Karpas-422 (cell line): ENCODE results near the gene KHNYN. TPM values are rescaled to one million over a fixed set of nuclear protein-coding genes. Genes with fewer than 3 reads are reported as not detected.

Experiments used
- DNase-seq: peaks from one replicate; pipeline ENCODE4 v3.0.0-alpha.2; 2015
- H2AFZ ChIP-seq: fragments of 200-600 bp; sonication (generic); 2 replicates; pipeline ENCODE4 v1.6.1; 2014; ENCODE audit warnings: antibody characterized with exemption, low read length, mixed read lengths
- H3K27ac ChIP-seq: fragments of 200-600 bp; sonication (generic); 2 replicates; pipeline ENCODE4 v1.5.1; 2014; ENCODE audit warnings: mild to moderate bottlenecking, low read length, moderate library complexity
- H3K27me3 ChIP-seq: fragments of 200-600 bp; sonication (generic); 2 replicates; pipeline ENCODE4 v1.6.1; 2014; ENCODE audit warnings: low read length, mixed read lengths
- H3K36me3 ChIP-seq: fragments of 200-600 bp; sonication (generic); 2 replicates; pipeline ENCODE4 v1.6.1; 2014; ENCODE audit warnings: low read length, mixed read lengths; ENCODE audit not compliant: insufficient read depth
- H3K4me1 ChIP-seq: fragments of 200-600 bp; sonication (generic); 2 replicates; pipeline ENCODE4 v1.6.1; 2014; ENCODE audit warnings: mild to moderate bottlenecking, low read length, mixed read lengths
- H3K4me2 ChIP-seq: fragments of 200-600 bp; sonication (generic); 2 replicates; pipeline ENCODE4 v1.6.1; 2014; ENCODE audit warnings: low read length, low read depth, mild to moderate bottlenecking; ENCODE audit not compliant: poor library complexity, severe bottlenecking
- H3K4me3 ChIP-seq: fragments of 200-600 bp; sonication (generic); 2 replicates; pipeline ENCODE4 v1.5.1; 2014; ENCODE audit warnings: mild to moderate bottlenecking, antibody characterized with exemption, low read length, mixed read lengths
- H3K79me2 ChIP-seq: fragments of 200-600 bp; sonication (generic); 2 replicates; pipeline ENCODE4 v1.6.1; 2014; ENCODE audit warnings: mild to moderate bottlenecking, low read length, mixed read lengths
- H3K9ac ChIP-seq: fragments of 200-600 bp; sonication (generic); 2 replicates; pipeline ENCODE4 v1.6.0; 2014; ENCODE audit warnings: low read length
- H3K9me2 ChIP-seq: fragments of 200-600 bp; sonication (generic), shearing (Covaris generic); replicated peaks from 2 replicates; pipeline ENCODE4 v1.6.0; 2014; ENCODE audit warnings: mild to moderate bottlenecking, low read length, moderate library complexity; ENCODE audit not compliant: insufficient read depth
- H3K9me3 ChIP-seq: fragments of 300-700, 200-600 bp; sonication (generic); 2 replicates; pipeline ENCODE4 v1.6.1; 2014; ENCODE audit warnings: low read length, mixed read lengths
- H4K20me1 ChIP-seq: fragments of 200-600 bp; sonication (generic); 2 replicates; pipeline ENCODE4 v1.6.1; 2014; ENCODE audit warnings: mild to moderate bottlenecking, antibody characterized with exemption, low read length, low read depth; ENCODE audit not compliant: insufficient read depth
- total RNA-seq: library from RNA; depleted of rRNA; stranded (reverse); fragments of >200 nt; shearing (Covaris generic); gene quantifications from 2 replicates; pipeline ENCODE4 v1.2.3, GENCODE V29; 2014; ENCODE audit warnings: low replicate concordance

The KHNYN gene
- total RNA-seq, 1 experiment from 2014 or later, result 50.8 TPM

GRCh38 chr14:24407608-24408325 is 22.0 kb upstream of the KHNYN start:
- Histone ChIP-seq H3K27ac (no peak overlapping the region), H3K36me3 (no peaks in the 10 kb centered on the region), H4K20me1 (no peaks in the 10 kb centered on the region), H3K79me2 (no peaks in the 10 kb centered on the region), H3K9me2 (no peaks in the 10 kb centered on the region), H3K9ac (no peak overlapping the region), H3K27me3 (no peaks in the 10 kb centered on the region), H3K4me1 (no peaks in the 10 kb centered on the region), H3K9me3 (no peaks in the 10 kb centered on the region), H3K4me3 (no peak overlapping the region), H3K4me2 (no peak overlapping the region), H2AFZ (no peak overlapping the region)
- no peak for DNase-seq

DNA sequence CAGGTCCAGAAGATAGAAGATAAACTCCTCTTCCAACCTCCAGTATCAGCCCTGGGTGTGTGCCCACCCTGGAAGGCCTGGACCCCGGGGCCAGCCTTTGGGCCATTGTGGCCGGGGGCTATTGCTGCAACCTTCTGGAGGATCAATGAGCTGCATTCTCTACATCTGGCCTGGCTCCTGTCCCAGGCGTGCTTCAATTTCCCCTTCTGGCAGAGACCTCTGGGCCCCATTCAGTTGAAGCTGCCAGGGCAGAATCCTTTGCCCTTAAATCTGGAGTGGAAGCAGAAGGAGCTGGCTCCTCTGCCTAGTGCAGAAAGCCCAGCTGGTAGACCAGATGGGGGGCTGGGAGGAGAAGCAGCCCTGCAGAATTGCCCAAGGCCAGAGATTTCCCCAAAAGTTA is 21.0 kb upstream of the KHNYN start:
- Histone ChIP-seq H4K20me1 (no peaks in the 10 kb centered on the region), H3K9me2 (no peaks in the 10 kb centered on the region), H3K27ac (no peak overlapping the region), H3K4me1 (no peaks in the 10 kb centered on the region), H3K79me2 (no peaks in the 10 kb centered on the region), H3K27me3 (no peaks in the 10 kb centered on the region), H2AFZ (no peak overlapping the region), H3K4me3 (no peak overlapping the region), H3K9ac (no peak overlapping the region), H3K4me2 (no peak overlapping the region), H3K36me3 (no peaks in the 10 kb centered on the region), H3K9me3 (no peaks in the 10 kb centered on the region)
- no peak for DNase-seq

- H3K36me3 ChIP-seq, result no peaks in the 10 kb centered on the region
- no peak overlapping the region for H3K4me2 ChIP-seq
- no peaks in the 10 kb centered on the region for H4K20me1 ChIP-seq
- no peaks in the 10 kb centered on the region for H3K9me3 ChIP-seq
- H3K27ac ChIP-seq, result no peak overlapping the region
- no peak overlapping the region for H2AFZ ChIP-seq
- H3K4me1 ChIP-seq, result no peaks in the 10 kb centered on the region
- no peaks in the 10 kb centered on the region for H3K27me3 ChIP-seq
- DNase-seq, result no peak
- no peaks in the 10 kb centered on the region for H3K79me2 ChIP-seq
- no peaks in the 10 kb centered on the region for H3K9me2 ChIP-seq
- H3K4me3 ChIP-seq, result no peak overlapping the region
- H3K9ac ChIP-seq, result no peak overlapping the region
These were observed 20.6 kb upstream of the KHNYN start for GRCh38 chr14:24409192-24409591.

DNA sequence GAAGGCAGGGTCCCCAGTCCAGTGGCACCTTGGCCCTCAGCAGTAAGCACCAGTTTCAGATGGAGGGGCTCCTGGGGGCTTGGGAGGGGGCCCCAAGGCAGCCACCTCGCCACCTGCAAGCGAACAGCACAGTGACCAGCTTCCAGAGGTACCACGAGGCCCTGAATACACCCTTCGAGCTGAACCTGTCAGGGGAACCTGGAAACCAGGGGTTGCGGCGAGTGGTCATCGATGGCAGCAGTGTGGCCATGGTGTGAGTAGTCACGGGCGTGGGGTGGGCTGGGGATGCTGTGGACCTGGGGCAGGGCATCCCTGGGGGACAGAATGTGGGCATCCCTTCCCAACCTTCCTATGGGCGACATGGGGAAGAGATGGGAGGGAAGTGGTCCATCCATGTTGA is 19.8 kb upstream of the KHNYN start:
- Histone ChIP-seq H3K36me3 (no peaks in the 10 kb centered on the region), H4K20me1 (no peaks in the 10 kb centered on the region), H3K4me2 (no peak overlapping the region), H3K9ac (no peak overlapping the region), H3K9me3 (no peaks in the 10 kb centered on the region), H3K9me2 (no peaks in the 10 kb centered on the region), H2AFZ (no peak overlapping the region), H3K4me1 (no peaks in the 10 kb centered on the region), H3K4me3 (no peak overlapping the region), H3K27me3 (no peaks in the 10 kb centered on the region), H3K79me2 (no peaks in the 10 kb centered on the region), H3K27ac (no peak overlapping the region)
- DNase-seq, result no peak

DNA sequence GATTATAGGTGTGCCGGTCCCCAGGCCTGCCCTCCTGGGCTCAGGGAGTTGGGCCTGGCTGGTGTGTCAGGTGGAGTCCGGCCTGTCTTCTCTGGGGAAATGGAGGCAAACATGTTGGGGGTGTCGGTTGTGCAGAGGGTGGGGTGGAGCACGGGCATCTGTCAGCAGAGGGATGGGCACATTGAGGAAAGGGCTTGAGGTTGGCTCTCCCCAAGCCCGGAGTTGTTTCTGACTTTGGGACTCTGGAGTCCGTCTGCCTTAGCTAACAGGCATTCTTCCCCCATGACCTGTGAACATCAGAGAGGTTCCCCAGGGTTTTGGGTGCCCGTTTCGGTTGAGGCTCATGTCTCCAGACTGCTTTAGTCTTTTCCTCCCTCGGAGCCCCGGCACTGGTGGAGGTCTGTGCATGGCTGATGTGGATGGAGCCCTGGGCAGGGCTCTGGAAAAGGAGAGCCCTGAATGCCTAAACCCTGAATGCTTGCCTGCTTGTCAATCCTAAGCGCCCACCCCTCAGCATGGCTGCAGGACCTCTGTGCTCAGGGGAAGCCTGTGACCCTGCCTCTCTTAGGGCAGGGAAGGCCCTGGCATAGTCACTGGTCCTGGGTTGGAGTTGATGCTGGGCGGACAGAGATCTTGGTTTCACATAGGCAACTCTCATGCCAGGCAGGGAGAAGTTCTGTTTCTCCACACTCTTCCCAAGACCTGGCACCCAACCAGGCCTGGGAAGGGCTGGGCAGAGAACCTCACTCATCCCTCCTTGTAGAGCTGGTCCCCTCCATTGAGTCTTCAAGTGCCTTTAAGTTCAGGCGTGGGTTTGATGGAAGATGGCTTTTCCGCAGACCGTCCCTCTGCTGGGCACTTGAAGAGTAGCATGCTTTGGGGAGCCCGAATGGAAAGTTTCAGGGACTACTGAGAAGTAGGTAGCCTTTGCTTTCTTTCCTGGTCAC is 18.0 kb upstream of the KHNYN start:
- peak; percentile 85 for DNase-seq

GRCh38 chr14:24414077-24414476 is 15.7 kb upstream of the KHNYN start:
- Histone ChIP-seq H3K27me3 (no peaks in the 10 kb centered on the region), H3K27ac (no peak overlapping the region), H3K36me3 (no peaks in the 10 kb centered on the region), H3K9me2 (no peaks in the 10 kb centered on the region), H3K4me2 (no peak overlapping the region), H4K20me1 (no peaks in the 10 kb centered on the region), H3K79me2 (no peaks in the 10 kb centered on the region), H3K9me3 (no peaks in the 10 kb centered on the region), H3K4me1 (no peaks in the 10 kb centered on the region), H2AFZ (no peak overlapping the region), H3K4me3 (no peak overlapping the region), H3K9ac (no peak overlapping the region)
- DNase-seq, result no peak

More for the DNA sequence above, 18.0 kb upstream of the KHNYN start:
- H3K9me2 ChIP-seq, result no peaks in the 10 kb centered on the region
- no peak overlapping the region for H2AFZ ChIP-seq
- no peak overlapping the region for H3K4me2 ChIP-seq
- no peak overlapping the region for H3K27ac ChIP-seq
- H3K9me3 ChIP-seq, result no peaks in the 10 kb centered on the region
- no peaks in the 10 kb centered on the region for H3K4me1 ChIP-seq
- no peak overlapping the region for H3K9ac ChIP-seq
- H3K27me3 ChIP-seq, result no peaks in the 10 kb centered on the region
- no peaks in the 10 kb centered on the region for H3K36me3 ChIP-seq
- H3K4me3 ChIP-seq, result no peak overlapping the region
- H3K79me2 ChIP-seq, result no peaks in the 10 kb centered on the region
- no peaks in the 10 kb centered on the region for H4K20me1 ChIP-seq

- no peaks in the 10 kb centered on the region for H3K9me2 ChIP-seq
- H3K27ac ChIP-seq, result no peak overlapping the region
- no peaks in the 10 kb centered on the region for H3K79me2 ChIP-seq
- H3K4me1 ChIP-seq, result no peaks in the 10 kb centered on the region
- H3K27me3 ChIP-seq, result no peaks in the 10 kb centered on the region
- no peak overlapping the region for H3K4me2 ChIP-seq
- H3K9me3 ChIP-seq, result no peaks in the 10 kb centered on the region
- H3K36me3 ChIP-seq, result no peaks in the 10 kb centered on the region
- no peak overlapping the region for H3K4me3 ChIP-seq
- H4K20me1 ChIP-seq, result no peaks in the 10 kb centered on the region
- H3K9ac ChIP-seq, result no peak overlapping the region
- no peak for DNase-seq
- H2AFZ ChIP-seq, result no peak overlapping the region
These were observed 14.9 kb upstream of the KHNYN start for GRCh38 chr14:24414732-24415420.
